B cell (primary cell): ENCODE data around the gene CADPS.

Source experiments
- EZH2 ChIP-seq: IDR thresholded peaks from 2 replicates; pipeline ENCODE4 v1.6.1; 2012; ENCODE audit warnings: borderline replicate concordance, low read depth, mild to moderate bottlenecking, moderate library complexity, low read length; ENCODE audit not compliant: insufficient read depth, poor library complexity, severe bottlenecking
- TF ChIP-seq, protein P1 (sequence below): fragments of 200-600 bp; IDR thresholded peaks from one replicate; pipeline ENCODE4 v1.8.0; 2022; ENCODE audit warnings: antibody characterized with exemption, mild to moderate bottlenecking

DNA sequence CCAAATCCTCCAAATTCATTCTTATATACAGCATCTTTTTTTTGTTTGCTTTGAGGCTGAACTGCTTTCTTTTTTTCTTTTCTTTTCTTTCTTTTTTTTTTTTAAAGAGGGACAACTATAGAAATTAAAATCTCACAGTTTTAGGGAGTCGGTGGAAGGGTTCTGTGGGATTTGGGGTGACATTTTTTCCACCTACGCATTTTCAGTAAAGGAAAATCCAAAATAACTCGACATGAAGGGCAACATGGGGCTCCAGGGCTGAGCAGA is 498.8 kb downstream of the CADPS start:
- TF ChIP-seq, protein P1, sequence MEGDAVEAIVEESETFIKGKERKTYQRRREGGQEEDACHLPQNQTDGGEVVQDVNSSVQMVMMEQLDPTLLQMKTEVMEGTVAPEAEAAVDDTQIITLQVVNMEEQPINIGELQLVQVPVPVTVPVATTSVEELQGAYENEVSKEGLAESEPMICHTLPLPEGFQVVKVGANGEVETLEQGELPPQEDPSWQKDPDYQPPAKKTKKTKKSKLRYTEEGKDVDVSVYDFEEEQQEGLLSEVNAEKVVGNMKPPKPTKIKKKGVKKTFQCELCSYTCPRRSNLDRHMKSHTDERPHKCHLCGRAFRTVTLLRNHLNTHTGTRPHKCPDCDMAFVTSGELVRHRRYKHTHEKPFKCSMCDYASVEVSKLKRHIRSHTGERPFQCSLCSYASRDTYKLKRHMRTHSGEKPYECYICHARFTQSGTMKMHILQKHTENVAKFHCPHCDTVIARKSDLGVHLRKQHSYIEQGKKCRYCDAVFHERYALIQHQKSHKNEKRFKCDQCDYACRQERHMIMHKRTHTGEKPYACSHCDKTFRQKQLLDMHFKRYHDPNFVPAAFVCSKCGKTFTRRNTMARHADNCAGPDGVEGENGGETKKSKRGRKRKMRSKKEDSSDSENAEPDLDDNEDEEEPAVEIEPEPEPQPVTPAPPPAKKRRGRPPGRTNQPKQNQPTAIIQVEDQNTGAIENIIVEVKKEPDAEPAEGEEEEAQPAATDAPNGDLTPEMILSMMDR, result no peak
- TF ChIP-seq EZH2, result no peak
